ENCODE data around the gene SH3BP2.

The SH3BP2 gene

DNA sequence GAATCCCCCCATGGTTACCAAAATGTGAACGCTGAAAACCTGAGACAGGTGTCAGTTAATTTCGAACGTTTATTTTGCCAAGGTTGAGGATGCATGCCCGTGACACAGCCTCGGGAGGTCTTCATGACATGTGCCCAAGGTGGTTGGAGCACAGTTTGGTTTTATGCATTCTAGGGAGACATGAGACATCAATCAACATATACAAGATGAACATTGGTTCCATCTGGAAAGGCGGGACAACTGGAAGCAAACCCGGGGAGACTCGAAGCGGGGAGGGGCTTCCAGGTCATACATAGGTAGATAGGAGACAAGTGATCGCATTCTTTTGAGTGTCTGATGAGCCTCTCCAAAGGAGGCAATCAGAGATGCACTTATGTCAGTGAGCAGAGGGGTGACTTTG, 11.0 kb upstream of the SH3BP2 start:
- no peak for DNase-seq
- Mint-ChIP-seq H3K4me1 (no peaks in the 10 kb centered on the region), H3K36me3 (ENCODE audit: low read depth) (peaks cover 6% of the 10 kb centered on the region), H3K27ac (no peak overlapping the region), H3K27me3 (ENCODE audit: low read depth, poor library complexity) (peaks cover 19% of the 10 kb centered on the region), H3K4me3 (no peak overlapping the region), H3K9me3 (peaks cover 30% of the 10 kb centered on the region)
- TF ChIP-seq CTCF (IDR thresholded peaks at IDR 0.05), result no peak

- Mint-ChIP-seq H3K9me3 (peaks cover 30% of the 10 kb centered on the region), H3K36me3 (ENCODE audit: low read depth) (peaks cover 6% of the 10 kb centered on the region), H3K27me3 (ENCODE audit: low read depth, poor library complexity) (peaks cover 19% of the 10 kb centered on the region), H3K4me3 (no peak overlapping the region), H3K27ac (no peak overlapping the region), H3K4me1 (no peaks in the 10 kb centered on the region)
- TF ChIP-seq CTCF (IDR thresholded peaks at IDR 0.05), result no peak
- no peak for DNase-seq
These were observed 9.1 kb upstream of the SH3BP2 start for GRCh38 chr4:2783790-2784189.

- Mint-ChIP-seq H3K27me3 (ENCODE audit: low read depth, poor library complexity) (peaks cover 15% of the 10 kb centered on the region), H3K27ac (peak overlapping the region; percentile 79), H3K9me3 (peaks cover 30% of the 10 kb centered on the region), H3K4me3 (no peak overlapping the region), H3K4me1 (peaks cover 8% of the 10 kb centered on the region), H3K36me3 (ENCODE audit: low read depth) (peaks cover 6% of the 10 kb centered on the region)
- TF ChIP-seq CTCF (IDR thresholded peaks at IDR 0.05), result no peak
- DNase-seq, result no peak
These were observed 7.3 kb upstream of the SH3BP2 start for GRCh38 chr4:2785613-2786012.

- peaks cover 27% of the 10 kb centered on the region for H3K9me3 Mint-ChIP-seq
- no peak for TF ChIP-seq CTCF (IDR thresholded peaks at IDR 0.05)
- H3K27ac Mint-ChIP-seq, result no peak overlapping the region
- peaks cover 6% of the 10 kb centered on the region for H3K36me3 Mint-ChIP-seq (ENCODE audit: low read depth)
- peaks cover 11% of the 10 kb centered on the region for H3K27me3 Mint-ChIP-seq (ENCODE audit: low read depth, poor library complexity)
- H3K4me1 Mint-ChIP-seq, result peaks cover 13% of the 10 kb centered on the region
- H3K4me3 Mint-ChIP-seq, result no peak overlapping the region
- no peak for DNase-seq
These were observed 6.7 kb upstream of the SH3BP2 start for GRCh38 chr4:2786152-2786671.

DNA sequence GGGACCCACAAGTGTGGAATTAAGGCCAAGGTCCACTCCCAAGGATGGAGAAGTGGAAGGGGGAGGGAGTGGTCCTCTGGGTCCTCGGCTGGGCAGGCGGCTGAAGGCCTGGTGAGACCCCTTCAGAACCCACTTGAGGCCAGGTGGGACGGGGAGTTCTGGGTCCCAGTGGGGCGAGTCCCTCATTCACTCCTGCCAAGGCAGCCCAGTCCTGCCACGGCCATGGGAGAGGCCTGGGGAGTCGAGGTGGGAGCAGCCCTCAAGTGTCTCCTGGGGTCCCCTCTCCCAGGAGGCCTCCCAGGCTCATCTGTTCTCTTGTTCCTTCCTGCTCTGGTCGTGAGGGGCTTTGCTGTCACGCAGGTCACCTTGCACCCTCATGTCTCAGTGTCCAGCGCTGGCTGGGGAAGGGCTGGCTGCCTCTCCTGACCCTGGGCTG, 6.1 kb upstream of the SH3BP2 start:
- TF ChIP-seq CTCF (IDR thresholded peaks at IDR 0.05), result no peak
- no peak for DNase-seq
- Mint-ChIP-seq H3K4me1 (peaks cover 19% of the 10 kb centered on the region), H3K36me3 (ENCODE audit: low read depth) (peaks cover 6% of the 10 kb centered on the region), H3K9me3 (peaks cover 24% of the 10 kb centered on the region), H3K27ac (no peak overlapping the region), H3K4me3 (no peak overlapping the region), H3K27me3 (ENCODE audit: low read depth, poor library complexity) (peaks cover 14% of the 10 kb centered on the region)
